Measurements from ENCODE around the gene DMXL2.

- TF ChIP-seq POLR2A (IDR thresholded peaks at IDR 0.05) (no peak), CTCF (IDR thresholded peaks at IDR 0.05) (no peak)
These were observed 45.9 kb upstream of the DMXL2 start for GRCh38 chr15:51668446-51668845.
